ENCODE measurements around the gene IRGC.

The IRGC gene

DNA sequence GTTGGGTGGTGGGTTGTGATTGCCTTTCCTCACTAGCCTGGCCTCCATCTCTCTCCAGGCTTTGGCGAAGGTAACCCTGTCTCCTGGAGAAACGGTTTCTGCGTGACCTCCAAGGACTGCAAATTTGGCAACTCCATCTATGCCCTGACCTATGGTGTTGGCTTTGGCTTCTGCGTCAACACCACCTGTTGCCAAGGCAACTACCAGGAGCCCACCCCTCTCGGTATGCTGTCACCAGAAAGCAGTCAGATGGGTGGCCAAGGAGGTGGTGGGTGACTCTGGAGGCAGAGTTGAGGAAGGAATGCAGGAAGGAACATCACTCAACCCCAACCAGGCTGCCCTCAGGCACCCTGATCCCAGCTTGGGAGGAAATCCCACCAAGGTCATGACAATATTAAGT, 18.6 kb upstream of the IRGC start:
- POLR2A ChIA-PET (ENCODE audit: low non-redundant PET): no interaction called here
- DNase-seq (ENCODE audit: low spot score): no peak
- no peak overlapping the region for H3K27ac ChIP-seq
- CTCF ChIA-PET: no interaction called here
- TF ChIP-seq CTCF (conservative IDR thresholded peaks at IDR 0.05; ENCODE audit: low read depth): no peak

GRCh38 chr19:43699506-43700394, 16.1 kb upstream of the IRGC start:
- CTCF ChIA-PET: interaction anchor here (0.5 kb wide), 1 partner anchor 14 kb away, joined by 3 read pairs; no protein-coding TSS in a partner anchor
- TF ChIP-seq CTCF (conservative IDR thresholded peaks at IDR 0.05; ENCODE audit: low read depth): no peak
- no peak for DNase-seq (ENCODE audit: low spot score)
- POLR2A ChIA-PET (ENCODE audit: low non-redundant PET): no interaction called here
- H3K27ac ChIP-seq: peak overlapping the region; percentile 63

DNA sequence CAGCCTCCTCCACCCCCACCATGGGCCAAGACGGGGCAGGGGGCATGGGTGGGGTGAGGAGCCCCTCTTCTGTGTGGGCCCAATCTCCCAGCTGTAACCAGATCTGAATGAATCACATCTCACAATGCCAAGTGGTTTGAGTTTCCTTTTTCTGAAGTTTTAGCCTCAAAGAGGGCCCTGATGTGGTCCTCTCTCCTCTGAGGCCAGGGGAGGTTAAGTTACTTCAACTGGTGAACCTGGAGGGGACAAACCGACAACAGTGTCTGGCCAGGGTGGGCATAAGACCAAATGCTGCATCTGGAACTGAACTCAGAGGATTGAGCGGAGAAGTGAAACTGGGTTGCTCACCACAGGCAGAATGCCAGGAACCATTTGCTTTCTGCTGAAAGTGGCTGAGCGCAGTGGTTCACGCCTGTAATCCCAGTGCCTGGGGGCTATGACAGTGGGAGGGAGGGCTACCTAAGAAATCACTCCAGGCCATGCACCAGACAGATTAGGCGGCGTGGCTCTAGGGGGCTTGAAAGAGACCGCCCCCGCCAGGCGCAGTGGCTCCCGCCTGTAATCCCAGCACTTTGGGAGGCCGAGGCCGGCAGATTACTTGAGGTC, 15.4 kb upstream of the IRGC start:
- no peak for TF ChIP-seq CTCF (conservative IDR thresholded peaks at IDR 0.05; ENCODE audit: low read depth)
- ChIA-PET CTCF (interaction anchor here (0.7 kb wide), 1 partner anchor 45 kb away, joined by 3 read pairs; no protein-coding TSS in a partner anchor), POLR2A (ENCODE audit: low non-redundant PET) (no interaction called here)
- peak overlapping the region; percentile 63 for H3K27ac ChIP-seq
- no peak for DNase-seq (ENCODE audit: low spot score)

- DNase-seq (ENCODE audit: low spot score): no peak
- H3K27ac ChIP-seq: no peak overlapping the region
- no peak for TF ChIP-seq CTCF (conservative IDR thresholded peaks at IDR 0.05; ENCODE audit: low read depth)
- ChIA-PET POLR2A (ENCODE audit: low non-redundant PET) (interaction anchor here (0.7 kb wide), 1 partner anchor 1051 kb away, joined by 3 read pairs; no protein-coding TSS in a partner anchor), CTCF (interaction anchor here (0.5 to 0.7 kb wide), 3 partner anchors 18 to 1054 kb away, joined by 3 read pairs; partner anchors contain the start of gene PLAUR)
Observed at GRCh38 chr19:43704002-43704705, 11.7 kb upstream of the IRGC start.

GRCh38 chr19:43705729-43706128, 10.1 kb upstream of the IRGC start:
- TF ChIP-seq CTCF (conservative IDR thresholded peaks at IDR 0.05; ENCODE audit: low read depth): no peak
- CTCF ChIA-PET: no interaction called here
- no peak overlapping the region for H3K27ac ChIP-seq
- no peak for DNase-seq (ENCODE audit: low spot score)
- POLR2A ChIA-PET (ENCODE audit: low non-redundant PET): no interaction called here

DNA sequence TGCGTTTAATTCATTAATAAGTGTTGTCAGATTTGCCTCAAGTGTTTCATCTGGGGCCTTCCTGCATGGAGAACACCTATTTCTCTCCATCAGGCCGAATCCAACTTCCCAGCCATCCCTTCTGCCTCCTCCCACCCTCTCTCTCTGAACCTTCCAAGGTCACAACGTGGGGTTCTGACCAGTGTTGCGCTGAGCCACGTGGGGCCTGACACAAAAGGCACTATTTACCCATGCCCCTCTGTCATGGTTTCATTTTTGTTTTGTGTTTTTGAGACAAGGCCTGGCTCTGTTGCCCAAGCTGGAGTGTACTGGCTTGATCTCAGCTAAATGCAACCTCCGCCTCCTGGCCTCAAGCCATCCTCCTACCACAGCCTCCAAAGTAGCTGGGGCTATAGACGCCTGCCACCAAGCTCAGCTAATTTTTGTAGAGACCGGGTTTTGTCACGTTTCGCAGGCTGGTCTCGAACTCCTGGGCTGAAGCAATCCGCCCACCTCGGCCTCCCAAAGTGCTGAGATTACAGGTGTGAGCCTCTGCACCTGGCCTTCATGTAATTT, 8.6 kb upstream of the IRGC start:
- CTCF ChIA-PET: interaction anchor here (0.6 to 0.7 kb wide), 2 partner anchors 79 to 1580 kb away, joined by 3 to 4 read pairs; no protein-coding TSS in a partner anchor
- no peak for DNase-seq (ENCODE audit: low spot score)
- H3K27ac ChIP-seq: no peak overlapping the region
- POLR2A ChIA-PET (ENCODE audit: low non-redundant PET): no interaction called here
- no peak for TF ChIP-seq CTCF (conservative IDR thresholded peaks at IDR 0.05; ENCODE audit: low read depth)
